ENCODE results near the gene LMTK3.

LMTK3 gene

DNA sequence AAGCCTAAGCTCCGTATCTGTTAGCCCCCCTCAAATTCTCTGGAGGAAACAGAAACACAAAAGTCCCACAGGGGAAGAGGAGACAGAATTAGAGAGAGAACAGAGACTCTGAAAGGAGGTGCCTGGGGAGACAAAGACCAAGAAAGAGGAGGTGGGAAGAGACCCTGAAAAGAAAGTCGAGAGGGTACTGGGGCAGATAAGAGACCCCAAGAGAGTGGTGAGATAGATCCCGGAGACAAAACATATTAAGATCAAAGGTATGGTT is 66.8 kb downstream of the LMTK3 start:
- intact Hi-C loops (cut with DNase I), result loop anchor here (10.0 kb wide), 1 partner anchor 50 kb away; the partner anchor contains the start of genes GRIN2D and KDELR1
- no peak for DNase-seq

DNA sequence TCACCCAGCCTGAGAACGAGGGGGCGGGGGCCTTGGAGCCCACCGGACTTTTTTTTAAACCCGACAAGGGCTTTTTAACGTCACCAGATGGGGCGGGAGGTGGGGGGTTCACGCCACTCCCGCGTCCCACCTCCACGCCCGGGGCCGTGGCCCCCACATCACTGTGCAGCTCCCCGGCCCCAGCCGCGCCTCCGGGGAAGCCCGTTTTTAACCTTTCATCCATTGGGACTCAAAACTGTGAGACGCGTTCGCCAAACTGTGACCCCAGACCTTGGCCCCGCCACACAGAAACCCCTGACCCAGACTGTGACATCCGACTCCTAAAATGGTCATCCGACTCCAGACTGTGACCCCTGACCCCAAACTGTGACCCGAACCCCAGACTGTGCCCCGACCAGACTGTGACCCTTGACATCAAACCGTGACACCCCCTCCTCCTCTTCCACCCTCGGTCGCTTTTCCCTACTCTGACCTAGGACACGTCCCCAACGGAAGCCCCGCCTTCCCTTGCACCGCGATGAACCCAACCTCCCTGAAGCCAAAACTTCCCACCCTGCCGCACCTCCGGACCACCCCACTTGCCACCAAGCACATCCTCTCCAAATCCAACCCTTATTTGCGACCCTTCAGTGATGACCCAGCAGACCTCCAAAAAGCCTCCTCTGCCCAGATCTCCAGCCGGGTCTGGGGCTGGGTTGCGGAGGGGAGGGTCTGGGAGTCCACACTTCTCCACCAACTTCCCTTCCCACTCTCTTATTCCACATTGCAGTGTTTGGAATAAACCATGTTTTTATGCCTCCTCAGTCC is 67.3 kb downstream of the LMTK3 start:
- intact Hi-C loops (cut with DNase I), result loop anchor here (10.0 kb wide), 1 partner anchor 50 kb away; the partner anchor contains the start of genes GRIN2D and KDELR1
- no peak for DNase-seq

GRCh38 chr19:48443731-48444128 is 67.9 kb downstream of the LMTK3 start:
- intact Hi-C loops (cut with DNase I), result loop anchor here (10.0 kb wide), 1 partner anchor 49 kb away; the partner anchor contains the start of genes GRIN2D and KDELR1
- DNase-seq, result no peak

DNA sequence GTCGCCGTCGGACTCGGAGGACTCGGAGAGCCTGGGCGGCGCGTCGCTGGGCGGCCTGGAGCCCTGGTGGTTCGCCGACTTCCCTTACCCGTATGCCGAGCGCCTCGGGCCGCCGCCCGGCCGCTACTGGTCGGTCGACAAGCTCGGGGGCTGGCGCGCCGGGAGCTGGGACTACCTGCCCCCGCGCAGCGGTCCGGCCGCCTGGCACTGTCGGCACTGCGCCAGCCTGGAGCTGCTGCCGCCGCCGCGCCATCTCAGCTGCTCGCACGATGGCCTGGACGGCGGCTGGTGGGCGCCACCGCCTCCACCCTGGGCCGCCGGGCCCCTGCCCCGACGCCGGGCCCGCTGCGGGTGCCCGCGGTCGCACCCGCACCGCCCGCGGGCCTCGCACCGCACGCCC is 68.4 kb downstream of the LMTK3 start:
- intact Hi-C loops (cut with DNase I), result loop anchor here (10.0 kb wide), 1 partner anchor 48 kb away; the partner anchor contains the start of genes GRIN2D and KDELR1
- no peak for DNase-seq

- intact Hi-C loops (cut with DNase I), result loop anchor here (10.0 kb wide), 1 partner anchor 48 kb away; the partner anchor contains the start of genes GRIN2D and KDELR1
- no peak for DNase-seq
These were observed 69.3 kb downstream of the LMTK3 start for GRCh38 chr19:48442116-48443035.

DNA sequence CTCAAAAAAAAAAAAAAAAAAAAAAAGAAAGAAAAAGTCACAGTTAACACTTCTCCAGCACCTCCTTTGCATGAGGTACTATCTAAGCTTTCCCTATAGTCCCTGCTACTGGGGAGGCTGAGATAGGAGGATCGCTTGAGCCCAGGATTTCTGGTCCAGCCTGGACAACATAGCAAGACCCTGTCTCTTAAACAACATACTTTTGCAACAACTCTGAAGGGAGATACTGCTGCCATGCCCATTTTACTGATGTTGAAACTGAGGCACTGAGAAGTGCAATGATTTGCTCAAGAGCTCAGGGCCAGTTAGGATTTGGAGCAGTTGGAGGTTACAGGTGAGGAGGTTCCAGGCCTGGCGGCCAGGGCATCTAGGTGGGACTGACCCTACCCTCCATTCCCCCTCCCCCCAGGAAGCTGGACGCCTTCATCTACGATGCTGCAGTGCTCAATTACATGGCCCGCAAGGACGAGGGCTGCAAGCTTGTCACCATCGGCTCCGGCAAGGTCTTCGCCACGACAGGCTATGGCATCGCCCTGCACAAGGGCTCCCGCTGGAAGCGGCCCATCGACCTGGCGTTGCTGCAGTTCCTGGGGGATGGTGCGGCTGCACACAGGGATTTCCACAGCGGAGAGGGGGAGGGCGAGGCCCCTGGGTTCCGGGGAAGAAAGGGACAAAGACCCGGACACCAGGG is 70.1 kb downstream of the LMTK3 start:
- intact Hi-C loops (cut with DNase I), result loop anchor here (10.0 kb wide), 1 partner anchor 47 kb away; the partner anchor contains the start of genes GRIN2D and KDELR1
- DNase-seq, result no peak

DNA sequence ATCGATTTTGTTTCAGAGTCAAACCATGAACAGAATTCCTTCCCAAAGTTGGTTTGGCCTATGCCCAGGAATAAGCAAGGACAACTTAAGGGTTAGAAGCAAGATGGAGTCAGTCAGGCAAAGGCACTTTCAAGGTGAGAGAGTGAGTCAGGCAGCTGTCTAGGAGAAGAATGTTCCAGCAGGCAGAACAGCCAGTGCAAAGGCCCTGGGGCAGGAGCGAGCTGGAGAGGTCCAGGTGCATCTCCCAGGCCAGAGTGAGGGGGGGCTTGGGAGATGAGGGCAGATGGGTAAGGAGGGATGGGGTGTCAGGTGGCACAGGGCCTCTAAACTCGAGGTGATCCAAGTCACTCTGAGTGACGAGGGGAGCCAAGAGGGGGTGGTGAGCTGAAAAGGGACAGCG is 75.0 kb downstream of the LMTK3 start:
- DNase-seq, result no peak
- intact Hi-C loops (cut with DNase I), result no loop called here
